Measurements from ENCODE around the gene ANKRD34A. TPM values are rescaled to one million over a fixed set of nuclear protein-coding genes. Genes with fewer than 3 reads are reported as not detected.

The ANKRD34A gene
- total and polyA plus RNA-seq, 2 of the 4 experiments (the other 2 are of a cell fraction), result 0.90 to 1.9 TPM

DNA sequence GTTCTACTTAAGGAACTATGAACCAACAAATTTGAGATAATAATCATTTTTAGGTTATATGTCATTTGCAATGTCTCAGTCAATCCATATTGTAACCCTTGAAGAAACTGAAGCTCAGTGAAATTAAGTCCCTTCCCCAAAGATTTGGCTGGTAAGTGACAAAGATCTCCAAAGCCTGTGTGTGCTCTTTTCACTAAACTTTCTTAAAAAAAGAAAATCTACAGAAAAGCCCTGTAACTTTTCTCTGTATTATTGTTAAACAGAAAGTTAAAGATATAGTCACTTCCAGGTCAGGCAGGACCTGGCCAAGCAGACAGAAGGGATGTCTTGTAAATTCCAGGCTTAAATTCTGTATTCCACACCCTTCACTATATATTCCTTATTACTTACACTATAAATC is 8.0 kb downstream of the ANKRD34A start:
- H2AK5ac ChIP-seq (ENCODE audit: low read depth, low read length), result 0 out of 2 replicates have a peak overlapping the region, but pooled peaks have one; percentile 5
- DNase-seq (no peak), ATAC-seq (ENCODE audit: low read depth) (no peak)
- H4K5ac ChIP-seq (ENCODE audit: low read depth, low read length), result no peak overlapping the region
- H3K18ac ChIP-seq (ENCODE audit: low read depth, low read length), result no peak overlapping the region
- peaks cover 12% of the 10 kb centered on the region; the same call in 1 of the 2 replicates for H3K9me1 ChIP-seq (ENCODE audit: insufficient read depth, low read length)
- H3K27ac ChIP-seq (ENCODE audit: insufficient read depth, low read length), result peak overlapping the region; percentile 65; the same call in 1 of the 2 replicates
- peak overlapping the region; percentile 68 for H3K4me3 ChIP-seq (ENCODE audit: insufficient read depth, low read depth, low read length)
- dilution Hi-C loops (cut with HindIII; ENCODE audit: low sequenced_read_pairs, unreplicated experiment), result no loop called here
- H4K20me1 ChIP-seq (ENCODE audit: insufficient read depth, low read length), result peaks cover 19% of the 10 kb centered on the region; the same call in 1 of the 2 replicates
- CTCF ChIA-PET, result no interaction called here
- H4K8ac ChIP-seq (ENCODE audit: low read depth in 2 of 2, low read length in 2 of 2), result no peak overlapping the region; a peak in 1 of 4 replicates
- H2BK120ac ChIP-seq (ENCODE audit: low read depth, low read length), result no peak overlapping the region
- H3K4ac ChIP-seq (ENCODE audit: low read depth, low read length), result no peak overlapping the region; the same call in 1 of the 2 replicates
- peak overlapping the region; percentile 99 for H3K4me2 ChIP-seq (ENCODE audit: low read depth, low read length)
- POLR2A ChIA-PET (ENCODE audit: unreplicated experiment), result interaction anchor here (0.6 kb wide), 1 partner anchor 38 kb away, joined by 3 read pairs; the partner anchor contains the start of gene PEX11B
- peak overlapping the region; percentile 42; the same call in 1 of the 2 replicates for H3K23ac ChIP-seq (ENCODE audit: low read depth, low read length)
- H3K36me3 ChIP-seq (ENCODE audit: control insufficient read depth, insufficient read depth, low read length), result peaks cover 4% of the 10 kb centered on the region
- H3K27me3 ChIP-seq (ENCODE audit: control insufficient read depth, insufficient read depth, low read length), result no peaks in the 10 kb centered on the region
- in situ Hi-C loops (cut with MboI; ENCODE audit: low sequenced_read_pairs), result no loop called here
- no peak overlapping the region for H2AK9ac ChIP-seq (replicated peaks; ENCODE audit: low read depth, low read length, poor library complexity)
- peaks cover 21 to 66% of the 10 kb centered on the region in 2 experiments for H3K79me1 ChIP-seq (ENCODE audit: low read depth in 1 of 2, low read length in 2 of 2)
- no peak overlapping the region for H3K56ac ChIP-seq (ENCODE audit: extremely low read depth, insufficient read depth, low read length)
- peak overlapping the region; percentile 98 for H2BK5ac ChIP-seq (ENCODE audit: low read depth, low read length, poor library complexity, severe bottlenecking)
- intact Hi-C loops (cut with micrococcal nuclease), result loop anchor here (2.0 to 10.0 kb wide), 3 partner anchors 30 to 99 kb away; partner anchors contain the start of genes PIAS3 and RBM8A
- peak overlapping the region; percentile 28; the same call in 1 of the 2 replicates for H3K14ac ChIP-seq (replicated peaks; ENCODE audit: low read depth, low read length)
- H3K9me3 ChIP-seq (ENCODE audit: control insufficient read depth, insufficient read depth, low read length), result no peaks in the 10 kb centered on the region
- peak overlapping the region; percentile 87 for H3K9ac ChIP-seq (ENCODE audit: low read depth, low read length)
- no peak for TF ChIP-seq RAD21 (IDR thresholded peaks at IDR 0.05; ENCODE audit: low read length)
- TF ChIP-seq, protein P1, sequence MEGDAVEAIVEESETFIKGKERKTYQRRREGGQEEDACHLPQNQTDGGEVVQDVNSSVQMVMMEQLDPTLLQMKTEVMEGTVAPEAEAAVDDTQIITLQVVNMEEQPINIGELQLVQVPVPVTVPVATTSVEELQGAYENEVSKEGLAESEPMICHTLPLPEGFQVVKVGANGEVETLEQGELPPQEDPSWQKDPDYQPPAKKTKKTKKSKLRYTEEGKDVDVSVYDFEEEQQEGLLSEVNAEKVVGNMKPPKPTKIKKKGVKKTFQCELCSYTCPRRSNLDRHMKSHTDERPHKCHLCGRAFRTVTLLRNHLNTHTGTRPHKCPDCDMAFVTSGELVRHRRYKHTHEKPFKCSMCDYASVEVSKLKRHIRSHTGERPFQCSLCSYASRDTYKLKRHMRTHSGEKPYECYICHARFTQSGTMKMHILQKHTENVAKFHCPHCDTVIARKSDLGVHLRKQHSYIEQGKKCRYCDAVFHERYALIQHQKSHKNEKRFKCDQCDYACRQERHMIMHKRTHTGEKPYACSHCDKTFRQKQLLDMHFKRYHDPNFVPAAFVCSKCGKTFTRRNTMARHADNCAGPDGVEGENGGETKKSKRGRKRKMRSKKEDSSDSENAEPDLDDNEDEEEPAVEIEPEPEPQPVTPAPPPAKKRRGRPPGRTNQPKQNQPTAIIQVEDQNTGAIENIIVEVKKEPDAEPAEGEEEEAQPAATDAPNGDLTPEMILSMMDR (conservative IDR thresholded peaks at IDR 0.05; ENCODE audit: low read depth, low read length), result no peak
- no peak for TF ChIP-seq NFE2L2 (IDR thresholded peaks at IDR 0.05; ENCODE audit: low read depth, low read length)
- TF ChIP-seq CHD1 (IDR thresholded peaks at IDR 0.05; ENCODE audit: low read depth, low read length), result no peak
- TF ChIP-seq, protein P2, sequence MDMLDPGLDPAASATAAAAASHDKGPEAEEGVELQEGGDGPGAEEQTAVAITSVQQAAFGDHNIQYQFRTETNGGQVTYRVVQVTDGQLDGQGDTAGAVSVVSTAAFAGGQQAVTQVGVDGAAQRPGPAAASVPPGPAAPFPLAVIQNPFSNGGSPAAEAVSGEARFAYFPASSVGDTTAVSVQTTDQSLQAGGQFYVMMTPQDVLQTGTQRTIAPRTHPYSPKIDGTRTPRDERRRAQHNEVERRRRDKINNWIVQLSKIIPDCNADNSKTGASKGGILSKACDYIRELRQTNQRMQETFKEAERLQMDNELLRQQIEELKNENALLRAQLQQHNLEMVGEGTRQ (IDR thresholded peaks at IDR 0.05; ENCODE audit: low read depth, low read length), result no peak
- no peak for TF ChIP-seq SMC3 (IDR thresholded peaks at IDR 0.05; ENCODE audit: low read depth, low read length)
- TF ChIP-seq POLR2A (IDR thresholded peaks at IDR 0.05; ENCODE audit: low read depth, low read length), result no peak
- TF ChIP-seq, protein P3, sequence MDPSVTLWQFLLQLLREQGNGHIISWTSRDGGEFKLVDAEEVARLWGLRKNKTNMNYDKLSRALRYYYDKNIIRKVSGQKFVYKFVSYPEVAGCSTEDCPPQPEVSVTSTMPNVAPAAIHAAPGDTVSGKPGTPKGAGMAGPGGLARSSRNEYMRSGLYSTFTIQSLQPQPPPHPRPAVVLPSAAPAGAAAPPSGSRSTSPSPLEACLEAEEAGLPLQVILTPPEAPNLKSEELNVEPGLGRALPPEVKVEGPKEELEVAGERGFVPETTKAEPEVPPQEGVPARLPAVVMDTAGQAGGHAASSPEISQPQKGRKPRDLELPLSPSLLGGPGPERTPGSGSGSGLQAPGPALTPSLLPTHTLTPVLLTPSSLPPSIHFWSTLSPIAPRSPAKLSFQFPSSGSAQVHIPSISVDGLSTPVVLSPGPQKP (IDR thresholded peaks at IDR 0.05; ENCODE audit: borderline replicate concordance, low read depth, low read length), result no peak
- no peak for TF ChIP-seq RCOR1 (IDR thresholded peaks at IDR 0.05; ENCODE audit: insufficient replicate concordance, low read length)
- TF ChIP-seq RFX5 (IDR thresholded peaks at IDR 0.05; ENCODE audit: low read depth, low read length), result no peak
- no peak for TF ChIP-seq BHLHE40 (IDR thresholded peaks at IDR 0.05; ENCODE audit: low read depth, low read length)
- no peak for TF ChIP-seq FOS (IDR thresholded peaks at IDR 0.05; ENCODE audit: low read depth, low read length)
- no peak for TF ChIP-seq MAZ (IDR thresholded peaks at IDR 0.05; ENCODE audit: borderline replicate concordance, low read depth, low read length)
- no peak for TF ChIP-seq CEBPB (IDR thresholded peaks at IDR 0.05; ENCODE audit: low read depth, low read length)
- no peak for TF ChIP-seq MAFK (IDR thresholded peaks at IDR 0.05; ENCODE audit: low read depth, low read length)
- H4K91ac ChIP-seq (ENCODE audit: insufficient read depth, low read depth, low read length), result no peak overlapping the region
- H2BK20ac ChIP-seq (ENCODE audit: low read depth, low read length), result no peak overlapping the region
- peaks cover 8% of the 10 kb centered on the region for H3K4me1 ChIP-seq (ENCODE audit: control insufficient read depth, insufficient read depth, low read length)
- no peak overlapping the region for H2BK15ac ChIP-seq (ENCODE audit: low read depth, low read length)
- BruUV-seq (replicated peaks), result no TSS peak
- no peak overlapping the region for H2AFZ ChIP-seq (replicated peaks; ENCODE audit: low read length, poor library complexity)

All from IMR-90 (cell line).